Stimulated activated naive CD8-positive, alpha-beta T cell treated with anti-CD3 and anti-CD28 coated beads, Interleukin-15, Interleukin-2, amounts not matched to agents 100 U/mL and 50 U/mL, for 24 hours (primary cell): ENCODE measurements around the gene RNF32.
A peak's percentile ranks its signal among the peaks of the same experiment; 100 is the strongest.
"Not testable (repeated sequence)": the region's sequence is repeated elsewhere in the genome, so short reads cannot be mapped to it uniquely, and the experiment has no call there.

Experiments
- ATAC-seq: fragments of 150-1000 bp; cut with Tn5 transposase; one replicate; pipeline ENCODE4 v1.10.0; 2021
- DNase-seq: peaks from one replicate; pipeline ENCODE4 v3.0.0; 2021

RNF32 gene

GRCh38 chr7:156614434-156615264 is 25.9 kb upstream of the RNF32 start:
- no peak for DNase-seq

DNA sequence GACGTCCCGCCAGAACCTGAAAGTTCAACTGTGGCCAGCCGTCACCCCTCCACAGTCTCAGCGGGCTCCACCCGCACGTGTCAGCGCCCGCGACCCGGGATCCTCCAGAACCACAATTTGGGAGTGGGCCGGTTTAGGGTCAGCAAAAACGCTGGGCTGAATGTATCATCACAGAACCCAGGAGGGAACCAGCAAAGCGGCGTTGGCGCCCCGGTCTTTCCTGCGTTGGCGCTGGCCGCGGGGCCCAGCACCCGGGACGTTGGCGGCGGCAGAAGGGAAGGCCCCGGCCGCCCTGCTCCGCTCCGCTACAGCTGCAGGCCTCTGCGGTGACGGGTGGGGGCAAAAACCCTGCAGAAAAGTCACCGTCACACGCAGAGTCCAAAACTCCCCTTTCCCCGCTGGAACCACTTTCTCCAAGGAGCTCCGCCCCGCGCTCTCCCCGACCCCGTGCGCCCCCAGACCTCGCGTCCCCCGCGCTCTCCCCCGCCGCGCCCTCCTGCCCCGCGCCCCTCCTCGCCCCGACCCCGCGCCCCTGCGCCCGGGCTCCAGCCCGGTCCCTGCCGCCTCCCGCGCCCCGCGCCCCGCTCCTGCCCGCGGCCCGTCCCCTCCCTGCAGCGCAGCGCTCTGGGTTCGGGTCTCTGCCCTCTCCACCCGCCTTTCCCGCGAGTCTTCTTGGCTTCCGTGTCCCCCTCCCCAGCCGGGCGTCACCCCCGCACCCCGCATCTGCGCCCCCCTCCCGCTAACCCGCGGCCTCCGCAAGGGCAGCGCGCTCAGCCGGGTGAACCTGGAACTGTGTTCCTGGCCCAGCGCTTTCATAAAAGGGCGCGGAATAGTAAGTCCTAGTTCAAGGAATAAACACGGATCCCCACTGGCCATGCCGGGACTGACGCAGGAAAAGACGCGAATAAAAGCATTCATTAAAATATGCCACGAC is 24.0 kb upstream of the RNF32 start:
- ATAC-seq (peak; percentile 37), DNase-seq (peak; percentile 42)

More at GRCh38 chr7:156614434-156615264, 25.9 kb upstream of the RNF32 start:
- no peak for ATAC-seq

DNA sequence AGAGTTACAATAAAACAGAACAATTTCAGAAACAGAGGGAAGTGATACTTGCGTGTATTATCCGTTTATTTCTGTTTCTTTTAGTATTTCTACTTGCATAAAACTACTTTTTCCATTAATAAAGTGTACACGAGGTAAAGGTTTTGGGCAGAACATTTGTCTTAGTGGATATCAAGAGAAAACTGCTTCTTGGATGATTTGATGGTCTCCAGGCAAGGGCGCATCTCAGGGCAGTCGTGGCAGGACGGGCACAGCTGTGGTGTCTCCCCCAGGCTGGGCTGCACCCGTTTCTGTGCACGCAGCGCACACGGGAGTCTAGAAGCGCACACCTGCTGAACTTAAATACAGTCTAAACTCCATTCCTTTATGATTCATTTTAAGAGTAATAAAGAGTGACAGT is 23.4 kb upstream of the RNF32 start:
- ATAC-seq (no peak), DNase-seq (no peak)

GRCh38 chr7:156618078-156618779 is 22.3 kb upstream of the RNF32 start:
- DNase-seq: no peak

GRCh38 chr7:156618780-156619367 is 21.7 kb upstream of the RNF32 start:
- ATAC-seq: no peak

More at GRCh38 chr7:156618078-156618779, 22.3 kb upstream of the RNF32 start:
- no peak for ATAC-seq

GRCh38 chr7:156619488-156620290 is 20.9 kb upstream of the RNF32 start:
- DNase-seq: not testable (repeated sequence)

More at GRCh38 chr7:156618780-156619367, 21.7 kb upstream of the RNF32 start:
- DNase-seq: no peak

GRCh38 chr7:156620291-156620675 is 20.3 kb upstream of the RNF32 start:
- ATAC-seq (no peak), DNase-seq (no peak)

More at GRCh38 chr7:156619488-156620290, 20.9 kb upstream of the RNF32 start:
- ATAC-seq: not testable (repeated sequence)

DNA sequence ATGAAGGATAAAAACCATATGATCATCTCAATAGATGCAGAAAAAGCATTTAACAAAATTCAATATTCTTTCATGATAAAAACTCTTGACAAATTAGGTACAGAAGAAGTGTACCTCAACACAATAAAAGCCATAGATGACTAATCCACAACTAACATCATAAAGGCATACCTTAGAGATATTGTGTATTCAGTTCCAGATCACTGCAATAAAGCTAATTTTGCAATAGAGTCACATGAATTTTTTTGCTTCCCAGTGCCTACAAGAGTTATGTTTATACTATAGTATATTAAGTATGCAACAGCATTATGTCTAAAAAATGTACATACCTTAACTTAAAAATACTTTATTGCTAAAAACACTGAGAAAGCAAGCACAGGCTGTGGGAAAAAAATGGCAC is 18.9 kb upstream of the RNF32 start:
- DNase-seq (no peak), ATAC-seq (no peak)

DNA sequence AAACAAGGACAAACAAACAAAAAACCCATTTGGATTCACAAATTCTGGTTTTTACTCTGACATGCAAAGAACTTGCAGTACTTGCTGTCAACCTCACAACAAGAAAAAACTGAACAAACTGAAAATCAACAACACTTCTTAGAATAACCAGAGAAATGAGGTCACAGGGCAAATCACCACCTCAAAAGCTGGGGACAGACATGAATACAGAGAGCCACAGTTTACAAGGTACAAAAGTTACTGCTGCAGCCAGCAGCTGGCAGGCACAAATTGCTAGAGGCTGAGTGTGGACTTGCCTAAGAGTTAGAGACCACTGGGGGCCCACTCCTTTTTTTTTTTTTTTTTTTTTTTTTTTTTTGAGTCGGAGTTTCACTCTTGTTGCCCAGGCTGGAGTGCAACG is 15.0 kb upstream of the RNF32 start:
- DNase-seq (no peak), ATAC-seq (no peak)

GRCh38 chr7:156626220-156626895 is 14.2 kb upstream of the RNF32 start:
- ATAC-seq: no peak
- DNase-seq: no peak

DNA sequence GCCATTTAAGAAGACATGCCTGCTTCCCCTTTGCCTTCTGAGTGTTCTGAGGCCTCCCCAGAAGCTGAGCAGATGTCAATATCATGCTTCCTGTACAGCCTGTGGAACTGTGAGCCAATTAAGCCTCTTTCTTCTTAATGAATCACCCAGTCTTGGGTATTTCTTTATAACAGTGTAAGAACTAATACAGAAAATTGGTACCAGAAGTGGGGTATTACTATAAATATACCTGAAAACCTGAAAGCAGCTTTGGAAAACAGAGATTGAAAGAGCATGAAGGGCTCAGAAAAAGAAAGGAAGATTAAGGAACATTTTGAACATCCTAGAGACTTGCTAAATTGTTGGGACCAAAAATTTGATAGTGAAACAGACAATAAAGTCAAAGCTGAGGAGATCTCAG is 12.0 kb upstream of the RNF32 start:
- DNase-seq (no peak), ATAC-seq (no peak)

- DNase-seq (no peak), ATAC-seq (no peak)
Observed at GRCh38 chr7:156629873-156630272, 10.7 kb upstream of the RNF32 start.

- ATAC-seq (no peak), DNase-seq (no peak)
Observed at GRCh38 chr7:156634117-156634516, 6.5 kb upstream of the RNF32 start.

GRCh38 chr7:156635529-156636385 is 4.8 kb upstream of the RNF32 start:
- DNase-seq (no peak), ATAC-seq (no peak)

DNA sequence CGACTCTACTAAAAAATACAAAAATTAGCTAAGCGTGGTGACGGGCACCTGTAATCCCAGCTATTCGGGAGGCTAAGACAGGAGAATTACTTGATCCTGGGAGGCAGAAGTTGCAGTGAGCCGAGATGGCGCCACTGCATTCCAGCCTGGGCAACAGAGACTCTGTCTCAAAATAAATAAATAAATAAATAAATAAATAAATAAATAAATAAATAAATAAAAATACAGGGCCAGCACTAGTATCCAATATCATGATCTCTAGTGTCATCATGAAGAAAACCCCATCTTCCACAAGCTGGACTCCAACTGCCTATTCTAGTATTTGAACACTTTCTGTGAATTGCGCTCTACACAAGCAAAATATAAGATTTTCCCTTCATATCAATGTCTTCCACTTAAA is 3.5 kb upstream of the RNF32 start:
- not testable (repeated sequence) for ATAC-seq, DNase-seq

DNA sequence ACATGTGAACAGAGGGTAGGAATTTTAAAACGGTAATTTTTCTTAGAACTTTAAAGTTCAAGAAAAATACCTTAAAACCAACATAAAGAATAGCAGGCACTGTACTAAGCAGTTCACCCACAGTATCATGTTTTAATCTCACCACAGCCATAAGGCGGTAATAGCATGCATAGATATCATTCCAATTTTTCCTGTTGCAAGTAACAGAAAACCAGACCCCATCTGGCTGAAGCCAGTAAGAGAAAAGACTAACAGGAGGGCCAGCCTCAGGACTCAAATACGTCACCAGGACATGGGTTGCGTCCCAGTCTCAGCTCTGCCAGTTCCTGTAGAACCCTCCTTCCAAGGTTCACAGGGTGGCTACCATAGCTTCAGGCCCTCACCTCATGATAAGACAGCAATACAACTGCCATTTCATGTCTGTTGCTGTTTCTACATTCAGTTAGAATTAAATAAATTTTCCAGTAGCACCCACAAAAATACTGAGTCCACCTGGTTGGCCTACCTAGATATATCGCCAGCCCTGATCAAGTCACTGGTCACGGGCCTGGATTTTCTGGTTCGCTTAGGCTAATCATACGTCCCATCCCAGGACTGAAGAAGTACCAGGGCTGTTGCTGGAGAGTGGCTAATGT is 2.0 kb upstream of the RNF32 start:
- DNase-seq: no peak

GRCh38 chr7:156639426-156640256 is 933 bp upstream of the RNF32 start:
- DNase-seq (no peak), ATAC-seq (no peak)

More for the DNA sequence above, 2.0 kb upstream of the RNF32 start:
- no peak for ATAC-seq

- ATAC-seq (peak; percentile 59), DNase-seq (peak; percentile 57)
Observed at GRCh38 chr7:156640949-156641485, 443 bp downstream of the RNF32 start.
